ENCODE data around the gene CUBN.

The CUBN gene

GRCh38 chr10:16867990-16868389 lies 261.6 kb downstream of the CUBN start:
- DNase-seq (ENCODE audit: low read depth): no peak
- no peak for TF ChIP-seq CTCF (conservative IDR thresholded peaks at IDR 0.05; ENCODE audit: low read depth, low read length)
- no peak overlapping the region for H3K4me3 ChIP-seq (ENCODE audit: low read depth, low read length)

GRCh38 chr10:16867556-16867955 lies 262.1 kb downstream of the CUBN start:
- no peak overlapping the region for H3K4me3 ChIP-seq (ENCODE audit: low read depth, low read length)
- TF ChIP-seq CTCF (conservative IDR thresholded peaks at IDR 0.05; ENCODE audit: low read depth, low read length): no peak
- DNase-seq (ENCODE audit: low read depth): peak; percentile 37

- no peak for DNase-seq (ENCODE audit: low read depth)
- TF ChIP-seq CTCF (conservative IDR thresholded peaks at IDR 0.05; ENCODE audit: low read depth, low read length): no peak
- H3K4me3 ChIP-seq (ENCODE audit: low read depth, low read length): no peak overlapping the region
Observed at GRCh38 chr10:16866541-16867275, 262.9 kb downstream of the CUBN start.

GRCh38 chr10:16865766-16866165 lies 263.8 kb downstream of the CUBN start:
- TF ChIP-seq CTCF (conservative IDR thresholded peaks at IDR 0.05; ENCODE audit: low read depth, low read length): no peak
- DNase-seq (ENCODE audit: low read depth): no peak
- H3K4me3 ChIP-seq (ENCODE audit: low read depth, low read length): no peak overlapping the region

- H3K4me3 ChIP-seq (ENCODE audit: low read depth, low read length): no peak overlapping the region
- no peak for TF ChIP-seq CTCF (conservative IDR thresholded peaks at IDR 0.05; ENCODE audit: low read depth, low read length)
- DNase-seq (ENCODE audit: low read depth): no peak
Observed at GRCh38 chr10:16863766-16864165, 265.8 kb downstream of the CUBN start.

- no peak overlapping the region for H3K4me3 ChIP-seq (ENCODE audit: low read depth, low read length)
- no peak for TF ChIP-seq CTCF (conservative IDR thresholded peaks at IDR 0.05; ENCODE audit: low read depth, low read length)
- no peak for DNase-seq (ENCODE audit: low read depth)
Observed at GRCh38 chr10:16857419-16857818, 272.2 kb downstream of the CUBN start.

- DNase-seq (ENCODE audit: low read depth): peak; percentile 42
- TF ChIP-seq CTCF (conservative IDR thresholded peaks at IDR 0.05; ENCODE audit: low read depth, low read length): no peak
- no peak overlapping the region for H3K4me3 ChIP-seq (ENCODE audit: low read depth, low read length)
Observed at GRCh38 chr10:16856567-16856966, 273.0 kb downstream of the CUBN start.

All from choroid plexus epithelial cell (primary cell).